SU-DHL-6 (cell line): Measurements from ENCODE around the gene REPS1.
"Not testable (repeated sequence)": the region's sequence is repeated elsewhere in the genome, so short reads cannot be mapped to it uniquely, and the experiment has no call there.

Experiments
- H2AFZ ChIP-seq: fragments of 200-600 bp; sonication (generic); 2 replicates; pipeline ENCODE4 v1.6.1; 2014; ENCODE audit warnings: low read depth, mild to moderate bottlenecking, moderate library complexity, mixed read lengths, antibody characterized with exemption, low read length; ENCODE audit not compliant: severe bottlenecking
- H3F3A ChIP-seq: fragments of 200-600 bp; shearing (Covaris generic); 2 replicates; pipeline ENCODE4 v1.6.0; 2016; ENCODE audit warnings: antibody characterized with exemption, mild to moderate bottlenecking; ENCODE audit not compliant: insufficient read depth
- H3K27ac ChIP-seq: fragments of 200-600 bp; sonication (generic); 2 replicates; pipeline ENCODE4 v1.5.1; 2016; ENCODE audit warnings: low read depth, mild to moderate bottlenecking, low read length, moderate library complexity, mixed read lengths
- H3K27me3 ChIP-seq: fragments of 200-600 bp; sonication (generic), shearing (Covaris generic); 2 replicates; pipeline ENCODE4 v1.6.0; 2014; ENCODE audit warnings: mild to moderate bottlenecking, low read length
- H3K36me3 ChIP-seq: fragments of 200-600 bp; sonication (generic); 2 replicates; pipeline ENCODE4 v1.6.1; 2014; ENCODE audit warnings: mild to moderate bottlenecking, low read length, mixed read lengths
- H3K4me2 ChIP-seq: fragments of 300-600, 200-600 bp; shearing (Covaris generic), sonication (generic); 2 replicates; pipeline ENCODE4 v1.6.0; 2014; ENCODE audit warnings: low read length, low read depth, mild to moderate bottlenecking; ENCODE audit not compliant: poor library complexity, severe bottlenecking
- H3K4me3 ChIP-seq: fragments of 200-600 bp; sonication (generic); 2 replicates; pipeline ENCODE4 v1.5.1; 2014; ENCODE audit warnings: antibody characterized with exemption, low read length, mild to moderate bottlenecking, mixed read lengths; ENCODE audit not compliant: insufficient read depth, poor library complexity, severe bottlenecking
- H3K79me2 ChIP-seq: fragments of 200-600 bp; sonication (generic); 2 replicates; pipeline ENCODE4 v1.6.1; 2014; ENCODE audit warnings: mild to moderate bottlenecking, low read length, moderate library complexity; ENCODE audit not compliant: insufficient read depth
- H3K9ac ChIP-seq: fragments of 200-600 bp; sonication (generic); 2 replicates; pipeline ENCODE4 v1.7.0; 2014; ENCODE audit warnings: mild to moderate bottlenecking, low read length
- H3K9me2 ChIP-seq: fragments of 200-600 bp; sonication (generic); replicated peaks from 2 replicates; pipeline ENCODE4 v1.6.1; 2014; ENCODE audit warnings: low read length; ENCODE audit not compliant: insufficient read depth
- H3K9me3 ChIP-seq: fragments of 200-600 bp; sonication (generic); 2 replicates; pipeline ENCODE4 v1.6.1; 2014; ENCODE audit warnings: low read length, mixed read lengths; ENCODE audit not compliant: insufficient read depth
- H4K20me1 ChIP-seq: fragments of 200-600 bp; sonication (generic); 2 replicates; pipeline ENCODE4 v1.6.1; 2014; ENCODE audit warnings: low read depth, mild to moderate bottlenecking, antibody characterized with exemption, low read length, moderate library complexity, mixed read lengths
- EZH2phosphoT487 ChIP-seq: fragments of 200-600 bp; sonication (generic), shearing (Covaris generic); conservative IDR thresholded peaks from 2 replicates; pipeline ENCODE4 v1.6.1; 2018; ENCODE audit warnings: mild to moderate bottlenecking, antibody characterized with exemption, low read length, moderate library complexity, mixed read lengths
- TF ChIP-seq, protein P1 (sequence below): fragments of 200-600 bp; sonication (generic); IDR thresholded peaks from one replicate; pipeline ENCODE4 v1.5.1; 2017; ENCODE audit warnings: antibody characterized with exemption, mild to moderate bottlenecking, low read length, moderate library complexity; ENCODE audit not compliant: insufficient read depth, poor library complexity, severe bottlenecking

Gene REPS1

DNA sequence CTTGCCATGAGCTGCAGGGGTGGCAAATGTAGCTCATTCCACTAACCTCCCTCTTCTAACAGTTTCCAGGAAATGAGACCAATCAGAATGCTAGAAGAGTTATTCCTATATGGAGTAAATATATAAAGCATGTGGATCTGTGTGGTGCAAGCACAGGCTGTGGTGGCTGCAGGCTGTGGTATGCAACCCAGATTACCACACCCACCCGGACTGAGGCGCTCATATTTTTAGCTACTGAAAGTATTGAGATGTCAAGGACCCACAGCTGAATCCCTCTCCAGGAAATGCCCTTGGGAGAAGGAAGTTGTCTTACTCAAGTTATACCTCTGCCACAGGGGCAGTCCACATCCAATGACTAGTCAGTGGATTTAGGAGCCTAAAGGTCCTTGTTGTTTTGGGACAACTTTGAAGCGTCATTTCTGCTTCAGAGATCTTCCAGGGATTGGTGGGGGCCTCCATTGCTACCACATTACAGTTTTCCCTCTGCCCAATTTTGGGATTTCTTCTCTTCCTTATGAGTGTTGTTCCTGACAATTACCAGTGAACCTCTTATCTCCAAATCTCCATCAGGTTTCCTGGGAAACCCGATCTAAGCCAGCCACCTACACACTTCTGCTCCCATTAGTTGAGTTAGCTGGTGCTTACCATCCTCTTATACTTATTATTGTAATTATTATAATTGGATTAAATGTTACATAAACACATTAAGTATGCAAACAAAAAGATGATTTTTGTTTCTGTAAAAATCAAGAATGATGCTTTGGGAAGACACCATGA lies 12.1 kb upstream of the REPS1 start:
- no peaks in the 10 kb centered on the region for H3K9me2 ChIP-seq
- H3K9me3 ChIP-seq: no peaks in the 10 kb centered on the region
- no peak overlapping the region for H3K4me3 ChIP-seq
- no peaks in the 10 kb centered on the region for H3K79me2 ChIP-seq
- no peak overlapping the region for H3K27ac ChIP-seq
- H4K20me1 ChIP-seq: no peaks in the 10 kb centered on the region
- no peaks in the 10 kb centered on the region for H3F3A ChIP-seq
- no peak overlapping the region for H2AFZ ChIP-seq
- no peak for TF ChIP-seq EZH2phosphoT487
- TF ChIP-seq, protein P1, sequence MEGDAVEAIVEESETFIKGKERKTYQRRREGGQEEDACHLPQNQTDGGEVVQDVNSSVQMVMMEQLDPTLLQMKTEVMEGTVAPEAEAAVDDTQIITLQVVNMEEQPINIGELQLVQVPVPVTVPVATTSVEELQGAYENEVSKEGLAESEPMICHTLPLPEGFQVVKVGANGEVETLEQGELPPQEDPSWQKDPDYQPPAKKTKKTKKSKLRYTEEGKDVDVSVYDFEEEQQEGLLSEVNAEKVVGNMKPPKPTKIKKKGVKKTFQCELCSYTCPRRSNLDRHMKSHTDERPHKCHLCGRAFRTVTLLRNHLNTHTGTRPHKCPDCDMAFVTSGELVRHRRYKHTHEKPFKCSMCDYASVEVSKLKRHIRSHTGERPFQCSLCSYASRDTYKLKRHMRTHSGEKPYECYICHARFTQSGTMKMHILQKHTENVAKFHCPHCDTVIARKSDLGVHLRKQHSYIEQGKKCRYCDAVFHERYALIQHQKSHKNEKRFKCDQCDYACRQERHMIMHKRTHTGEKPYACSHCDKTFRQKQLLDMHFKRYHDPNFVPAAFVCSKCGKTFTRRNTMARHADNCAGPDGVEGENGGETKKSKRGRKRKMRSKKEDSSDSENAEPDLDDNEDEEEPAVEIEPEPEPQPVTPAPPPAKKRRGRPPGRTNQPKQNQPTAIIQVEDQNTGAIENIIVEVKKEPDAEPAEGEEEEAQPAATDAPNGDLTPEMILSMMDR: no peak
- H3K27me3 ChIP-seq: no peaks in the 10 kb centered on the region
- no peak overlapping the region for H3K9ac ChIP-seq
- H3K36me3 ChIP-seq: no peaks in the 10 kb centered on the region
- no peak overlapping the region for H3K4me2 ChIP-seq

DNA sequence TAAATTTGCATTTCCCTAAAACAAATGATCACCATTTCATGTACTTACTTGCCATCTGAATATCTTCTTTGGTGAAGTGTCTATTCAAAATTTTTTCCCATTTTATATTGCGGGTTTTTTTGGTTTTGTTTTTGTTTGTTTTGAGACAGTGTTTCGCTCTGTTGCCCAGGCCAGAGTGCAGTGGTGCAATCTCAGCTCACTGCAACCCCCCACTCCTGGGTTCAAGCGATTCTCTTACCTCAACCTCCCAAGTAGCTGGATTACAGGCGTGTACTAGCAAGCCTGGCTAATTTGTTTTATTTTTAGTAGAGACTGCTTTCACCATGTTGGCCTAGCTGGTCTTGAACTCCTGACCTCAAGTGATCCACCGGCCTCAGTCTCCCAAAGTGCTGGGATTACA lies 9.1 kb upstream of the REPS1 start:
- Histone ChIP-seq H3K4me3 (no peak overlapping the region), H3K9me2 (no peaks in the 10 kb centered on the region), H3K9me3 (no peaks in the 10 kb centered on the region), H3K9ac (no peak overlapping the region), H4K20me1 (no peaks in the 10 kb centered on the region), H3K27ac (no peak overlapping the region), H3K36me3 (no peaks in the 10 kb centered on the region), H3K4me2 (no peak overlapping the region), H3K79me2 (no peaks in the 10 kb centered on the region), H3F3A (no peaks in the 10 kb centered on the region), H2AFZ (no peak overlapping the region), H3K27me3 (no peaks in the 10 kb centered on the region)
- TF ChIP-seq, protein P1: no peak
- no peak for TF ChIP-seq EZH2phosphoT487

DNA sequence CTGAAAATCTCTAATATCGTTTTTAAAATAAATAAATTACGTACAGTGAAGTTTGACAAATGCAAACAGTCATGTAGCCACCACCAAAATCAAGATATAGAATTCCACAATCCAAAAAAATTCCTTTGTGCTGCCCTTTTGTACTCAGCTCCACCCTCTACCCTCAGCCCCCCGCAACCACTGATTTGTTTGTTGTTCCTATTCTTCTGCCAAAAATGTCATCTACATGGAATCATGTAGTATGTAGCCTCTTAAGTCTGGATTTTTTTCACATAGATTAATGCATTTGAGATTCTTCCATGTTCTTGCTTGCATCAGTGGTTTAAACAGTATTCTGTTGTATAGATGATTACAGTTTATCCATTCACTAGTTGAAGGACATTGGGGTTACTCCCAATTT lies 8.5 kb upstream of the REPS1 start:
- H3K4me3 ChIP-seq: no peak overlapping the region
- no peak overlapping the region for H3K27ac ChIP-seq
- H3K9ac ChIP-seq: no peak overlapping the region
- no peaks in the 10 kb centered on the region for H3K27me3 ChIP-seq
- TF ChIP-seq EZH2phosphoT487: no peak
- TF ChIP-seq, protein P1: no peak
- no peak overlapping the region for H2AFZ ChIP-seq
- no peaks in the 10 kb centered on the region for H3F3A ChIP-seq
- no peaks in the 10 kb centered on the region for H3K9me2 ChIP-seq
- no peaks in the 10 kb centered on the region for H3K79me2 ChIP-seq
- H4K20me1 ChIP-seq: no peaks in the 10 kb centered on the region
- no peaks in the 10 kb centered on the region for H3K36me3 ChIP-seq
- no peak overlapping the region for H3K4me2 ChIP-seq
- H3K9me3 ChIP-seq: no peaks in the 10 kb centered on the region

DNA sequence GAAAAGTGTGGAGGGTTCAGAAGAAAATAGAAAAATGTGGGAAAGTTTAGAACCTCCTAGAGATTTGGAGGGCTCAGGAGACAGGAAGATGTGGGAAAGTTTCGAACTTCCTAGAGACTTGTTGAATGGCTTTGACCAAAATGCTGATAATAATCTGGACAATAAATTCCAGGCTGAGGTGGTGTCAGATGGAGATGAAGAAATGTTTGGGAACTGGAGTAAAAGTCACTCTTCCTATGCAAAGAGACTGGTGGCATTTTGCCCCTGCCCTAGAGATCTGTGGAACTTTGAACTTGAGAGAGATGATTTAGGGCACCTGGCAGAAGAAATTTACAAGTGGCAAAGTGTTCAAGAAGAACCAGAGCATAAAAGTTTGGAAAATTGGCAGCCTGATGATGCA lies 5.4 kb upstream of the REPS1 start:
- H3F3A ChIP-seq, H3K27ac ChIP-seq, H3K27me3 ChIP-seq, H3K79me2 ChIP-seq, H3K9me3 ChIP-seq, H3K4me3 ChIP-seq, H4K20me1 ChIP-seq, H2AFZ ChIP-seq, H3K9me2 ChIP-seq, H3K9ac ChIP-seq, H3K4me2 ChIP-seq, H3K36me3 ChIP-seq: not testable (repeated sequence)

DNA sequence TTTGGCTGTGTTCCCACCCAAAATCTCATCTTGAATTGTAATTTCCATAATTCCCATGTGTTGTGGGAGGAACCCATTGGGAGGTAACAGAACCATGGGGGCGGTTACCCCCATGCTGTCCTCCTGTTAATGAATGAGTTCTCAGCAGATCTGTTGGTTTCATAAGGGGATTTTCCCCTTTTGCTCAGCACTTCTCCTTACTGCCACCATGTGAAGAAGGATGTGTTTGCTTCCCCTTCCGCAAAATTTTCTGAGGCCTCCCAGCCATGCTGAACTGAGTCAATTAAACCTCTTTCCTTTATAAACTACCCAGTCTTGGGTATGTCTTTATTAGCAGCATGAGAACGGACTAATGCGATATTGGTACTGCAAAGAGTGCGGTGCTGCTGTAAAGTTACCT lies 4.9 kb upstream of the REPS1 start:
- H4K20me1 ChIP-seq, H3F3A ChIP-seq, H3K27ac ChIP-seq, H3K4me2 ChIP-seq, H3K9me2 ChIP-seq, H3K27me3 ChIP-seq, H3K4me3 ChIP-seq, H3K79me2 ChIP-seq, H3K9ac ChIP-seq, H2AFZ ChIP-seq, H3K9me3 ChIP-seq, H3K36me3 ChIP-seq: not testable (repeated sequence)
